ENCODE results near the gene LAMB4.
"Not testable (repeated sequence)": the region's sequence is repeated elsewhere in the genome, so short reads cannot be mapped to it uniquely, and the experiment has no call there.

Gene LAMB4

GRCh38 chr7:108033776-108034497 is 96.2 kb downstream of the LAMB4 start:
- Histone ChIP-seq H3K9ac (ENCODE audit: low read depth, low read length) (no peak overlapping the region), H3K4me3 (ENCODE audit: low read depth, low read length) (no peak overlapping the region), H3K4me1 (ENCODE audit: control insufficient read depth, insufficient read depth, low read length) (peaks cover 13% of the 10 kb centered on the region), H3K27me3 (ENCODE audit: control insufficient read depth, insufficient read depth, low read length) (no peaks in the 10 kb centered on the region), H3K36me3 (ENCODE audit: control insufficient read depth, insufficient read depth, low read length) (no peaks in the 10 kb centered on the region), H3K9me3 (ENCODE audit: control insufficient read depth, insufficient read depth, low read length) (no peaks in the 10 kb centered on the region)

DNA sequence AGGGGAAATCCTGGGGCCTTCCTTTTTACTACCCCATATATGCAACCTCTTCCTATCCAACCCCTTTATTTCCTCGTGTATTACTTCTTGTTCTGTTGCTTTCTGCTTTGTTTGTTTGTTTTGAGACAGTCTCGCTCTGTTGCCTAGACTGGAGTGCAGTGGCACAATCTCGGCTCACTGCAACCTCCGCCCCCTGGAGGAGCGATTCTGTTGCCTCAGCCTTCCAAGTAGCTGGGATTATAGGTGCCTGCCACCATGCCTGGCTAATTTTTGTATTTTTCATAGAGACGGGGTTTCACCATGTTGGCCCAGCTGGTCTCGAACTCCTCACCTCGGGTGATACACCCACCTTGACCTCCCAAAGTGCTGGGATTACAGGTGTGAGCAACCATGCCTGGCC is 96.9 kb downstream of the LAMB4 start:
- H3K4me1 ChIP-seq (ENCODE audit: control insufficient read depth, insufficient read depth, low read length) = peaks cover 13% of the 10 kb centered on the region

GRCh38 chr7:108030516-108030915 is 99.6 kb downstream of the LAMB4 start:
- Histone ChIP-seq H3K4me3 (ENCODE audit: low read depth, low read length) (no peak overlapping the region), H3K27me3 (ENCODE audit: control insufficient read depth, insufficient read depth, low read length) (no peaks in the 10 kb centered on the region), H3K9ac (ENCODE audit: low read depth, low read length) (no peak overlapping the region), H3K4me1 (ENCODE audit: control insufficient read depth, insufficient read depth, low read length) (peaks cover 13% of the 10 kb centered on the region), H3K9me3 (ENCODE audit: control insufficient read depth, insufficient read depth, low read length) (no peaks in the 10 kb centered on the region), H3K36me3 (ENCODE audit: control insufficient read depth, insufficient read depth, low read length) (no peaks in the 10 kb centered on the region)

More for the DNA sequence above, 96.9 kb downstream of the LAMB4 start:
- not testable (repeated sequence) for H3K27me3 ChIP-seq (ENCODE audit: control insufficient read depth, insufficient read depth, low read length); H3K9ac ChIP-seq (ENCODE audit: low read depth, low read length); H3K4me3 ChIP-seq (ENCODE audit: low read depth, low read length); H3K36me3 ChIP-seq (ENCODE audit: control insufficient read depth, insufficient read depth, low read length); H3K9me3 ChIP-seq (ENCODE audit: control insufficient read depth, insufficient read depth, low read length)

GRCh38 chr7:108029034-108029433 is 101.1 kb downstream of the LAMB4 start:
- Histone ChIP-seq H3K9me3 (ENCODE audit: control insufficient read depth, insufficient read depth, low read length) (no peaks in the 10 kb centered on the region), H3K36me3 (ENCODE audit: control insufficient read depth, insufficient read depth, low read length) (no peaks in the 10 kb centered on the region), H3K4me3 (ENCODE audit: low read depth, low read length) (no peak overlapping the region), H3K4me1 (ENCODE audit: control insufficient read depth, insufficient read depth, low read length) (peaks cover 4% of the 10 kb centered on the region), H3K27me3 (ENCODE audit: control insufficient read depth, insufficient read depth, low read length) (no peaks in the 10 kb centered on the region), H3K9ac (ENCODE audit: low read depth, low read length) (no peak overlapping the region)

GRCh38 chr7:108028111-108028510 is 102.0 kb downstream of the LAMB4 start:
- Histone ChIP-seq H3K36me3 (ENCODE audit: control insufficient read depth, insufficient read depth, low read length) (no peaks in the 10 kb centered on the region), H3K4me3 (ENCODE audit: low read depth, low read length) (no peak overlapping the region), H3K9ac (ENCODE audit: low read depth, low read length) (no peak overlapping the region), H3K27me3 (ENCODE audit: control insufficient read depth, insufficient read depth, low read length) (no peaks in the 10 kb centered on the region), H3K9me3 (ENCODE audit: control insufficient read depth, insufficient read depth, low read length) (no peaks in the 10 kb centered on the region), H3K4me1 (ENCODE audit: control insufficient read depth, insufficient read depth, low read length) (no peaks in the 10 kb centered on the region)

DNA sequence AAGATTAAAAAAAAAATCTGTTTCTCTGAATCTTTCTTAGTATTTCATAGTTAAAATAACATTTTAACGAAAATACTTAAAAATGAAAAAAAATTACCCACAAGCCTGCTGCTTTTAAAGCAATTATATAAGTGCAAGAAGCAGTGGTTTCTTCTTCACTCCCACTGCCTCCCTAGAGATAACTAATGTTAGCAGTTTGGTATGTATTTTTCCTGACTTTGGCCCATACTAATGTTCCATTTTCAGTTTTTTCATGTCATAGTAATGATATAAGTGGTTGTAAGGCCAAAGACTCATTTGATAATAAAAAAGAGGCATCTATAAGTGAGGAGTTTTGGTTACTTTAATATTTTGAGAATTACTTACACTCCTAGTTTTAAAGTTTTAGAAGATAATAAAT is 102.9 kb downstream of the LAMB4 start:
- H3K27me3 ChIP-seq (ENCODE audit: control insufficient read depth, insufficient read depth, low read length) = no peaks in the 10 kb centered on the region
- H3K4me1 ChIP-seq (ENCODE audit: control insufficient read depth, insufficient read depth, low read length) = no peaks in the 10 kb centered on the region

GRCh38 chr7:108026647-108027046 is 103.5 kb downstream of the LAMB4 start:
- no peak overlapping the region for H3K9ac ChIP-seq (ENCODE audit: low read depth, low read length)
- no peaks in the 10 kb centered on the region for H3K9me3 ChIP-seq (ENCODE audit: control insufficient read depth, insufficient read depth, low read length)
- H3K4me1 ChIP-seq (ENCODE audit: control insufficient read depth, insufficient read depth, low read length) = no peaks in the 10 kb centered on the region
- no peak overlapping the region for H3K4me3 ChIP-seq (ENCODE audit: low read depth, low read length)
- H3K36me3 ChIP-seq (ENCODE audit: control insufficient read depth, insufficient read depth, low read length) = no peaks in the 10 kb centered on the region
- H3K27me3 ChIP-seq (ENCODE audit: control insufficient read depth, insufficient read depth, low read length) = no peaks in the 10 kb centered on the region

More for the DNA sequence above, 102.9 kb downstream of the LAMB4 start:
- no peak overlapping the region for H3K9ac ChIP-seq (ENCODE audit: low read depth, low read length)
- H3K36me3 ChIP-seq (ENCODE audit: control insufficient read depth, insufficient read depth, low read length) = no peaks in the 10 kb centered on the region
- no peak overlapping the region for H3K4me3 ChIP-seq (ENCODE audit: low read depth, low read length)
- no peaks in the 10 kb centered on the region for H3K9me3 ChIP-seq (ENCODE audit: control insufficient read depth, insufficient read depth, low read length)

- H3K9ac ChIP-seq (ENCODE audit: low read depth, low read length) = no peak overlapping the region
- H3K4me1 ChIP-seq (ENCODE audit: control insufficient read depth, insufficient read depth, low read length) = no peaks in the 10 kb centered on the region
- H3K4me3 ChIP-seq (ENCODE audit: low read depth, low read length) = no peak overlapping the region
- no peaks in the 10 kb centered on the region for H3K27me3 ChIP-seq (ENCODE audit: control insufficient read depth, insufficient read depth, low read length)
- H3K36me3 ChIP-seq (ENCODE audit: control insufficient read depth, insufficient read depth, low read length) = no peaks in the 10 kb centered on the region
- H3K9me3 ChIP-seq (ENCODE audit: control insufficient read depth, insufficient read depth, low read length) = no peaks in the 10 kb centered on the region
These were observed 104.0 kb downstream of the LAMB4 start for GRCh38 chr7:108026116-108026515.

DNA sequence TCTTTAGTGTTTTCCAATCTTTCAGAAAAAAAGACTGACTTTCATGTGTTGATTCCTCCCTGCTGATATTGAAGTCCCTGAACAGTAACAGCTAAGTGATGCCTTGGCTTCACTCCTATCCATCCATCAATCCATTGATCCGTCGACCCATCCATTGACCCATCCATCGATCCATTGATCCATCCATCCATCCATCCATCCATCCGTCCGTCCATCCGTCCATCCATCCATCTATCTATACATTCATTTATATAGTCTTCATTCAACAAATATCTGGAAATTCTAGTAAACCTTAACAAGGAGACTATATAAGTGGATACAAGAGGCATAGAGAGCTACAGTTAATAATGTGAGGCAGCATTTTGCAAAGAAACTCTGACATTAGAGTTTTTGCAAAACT is 105.6 kb downstream of the LAMB4 start:
- Histone ChIP-seq H3K4me1 (ENCODE audit: control insufficient read depth, insufficient read depth, low read length) (no peaks in the 10 kb centered on the region), H3K9me3 (ENCODE audit: control insufficient read depth, insufficient read depth, low read length) (no peaks in the 10 kb centered on the region), H3K4me3 (ENCODE audit: low read depth, low read length) (no peak overlapping the region), H3K36me3 (ENCODE audit: control insufficient read depth, insufficient read depth, low read length) (no peaks in the 10 kb centered on the region), H3K27me3 (ENCODE audit: control insufficient read depth, insufficient read depth, low read length) (no peaks in the 10 kb centered on the region), H3K9ac (ENCODE audit: low read depth, low read length) (no peak overlapping the region)

- Histone ChIP-seq H3K9me3 (ENCODE audit: control insufficient read depth, insufficient read depth, low read length) (no peaks in the 10 kb centered on the region), H3K9ac (ENCODE audit: low read depth, low read length) (no peak overlapping the region), H3K36me3 (ENCODE audit: control insufficient read depth, insufficient read depth, low read length) (no peaks in the 10 kb centered on the region), H3K4me3 (ENCODE audit: low read depth, low read length) (no peak overlapping the region), H3K4me1 (ENCODE audit: control insufficient read depth, insufficient read depth, low read length) (no peaks in the 10 kb centered on the region), H3K27me3 (ENCODE audit: control insufficient read depth, insufficient read depth, low read length) (no peaks in the 10 kb centered on the region)
These were observed 109.6 kb downstream of the LAMB4 start for GRCh38 chr7:108020585-108020984.

- Histone ChIP-seq H3K36me3 (ENCODE audit: control insufficient read depth, insufficient read depth, low read length) (no peaks in the 10 kb centered on the region), H3K9me3 (ENCODE audit: control insufficient read depth, insufficient read depth, low read length) (no peaks in the 10 kb centered on the region), H3K27me3 (ENCODE audit: control insufficient read depth, insufficient read depth, low read length) (no peaks in the 10 kb centered on the region), H3K9ac (ENCODE audit: low read depth, low read length) (no peak overlapping the region), H3K4me3 (ENCODE audit: low read depth, low read length) (no peak overlapping the region), H3K4me1 (ENCODE audit: control insufficient read depth, insufficient read depth, low read length) (no peaks in the 10 kb centered on the region)
These were observed 111.5 kb downstream of the LAMB4 start for GRCh38 chr7:108018668-108019067.

- no peaks in the 10 kb centered on the region for H3K27me3 ChIP-seq (ENCODE audit: control insufficient read depth, insufficient read depth, low read length)
- H3K4me3 ChIP-seq (ENCODE audit: low read depth, low read length) = no peak overlapping the region
- no peaks in the 10 kb centered on the region for H3K9me3 ChIP-seq (ENCODE audit: control insufficient read depth, insufficient read depth, low read length)
- no peaks in the 10 kb centered on the region for H3K4me1 ChIP-seq (ENCODE audit: control insufficient read depth, insufficient read depth, low read length)
- H3K9ac ChIP-seq (ENCODE audit: low read depth, low read length) = no peak overlapping the region
- H3K36me3 ChIP-seq (ENCODE audit: control insufficient read depth, insufficient read depth, low read length) = no peaks in the 10 kb centered on the region
These were observed 112.4 kb downstream of the LAMB4 start for GRCh38 chr7:108017776-108018151.
